ENCODE results near the gene KDM4C. TPM values are rescaled to one million over a fixed set of nuclear protein-coding genes. Genes with fewer than 3 reads are reported as not detected.

KDM4C gene
- total and polyA plus RNA-seq, 4 donors: 18.9 to 69.5 (median 29.1) TPM

DNA sequence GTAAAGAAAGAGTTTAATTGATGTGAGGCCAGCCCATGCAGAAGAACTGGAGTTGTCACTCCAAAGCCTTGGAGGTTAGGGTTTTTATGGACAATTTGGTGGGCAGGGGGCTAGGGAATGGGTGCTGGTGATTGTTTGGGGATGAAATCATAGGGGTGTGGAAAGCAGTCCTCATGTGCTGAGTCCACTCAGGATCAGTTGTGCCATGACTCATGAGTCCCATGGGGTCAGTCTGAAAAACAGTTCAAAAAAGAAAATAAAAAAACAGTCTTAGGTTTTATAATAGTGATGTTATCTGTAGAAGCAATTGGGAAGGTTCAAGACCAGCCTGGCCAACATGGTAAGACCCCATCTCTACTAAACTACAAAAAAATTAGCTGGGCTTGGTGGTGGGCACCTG, 162.3 kb downstream of the KDM4C start:
- Histone ChIP-seq H3K36me3 (ENCODE audit: control insufficient read depth, insufficient read depth, low read length) (no peaks in the 10 kb centered on the region), H3K27ac (ENCODE audit: low read depth, low read length) (no peak overlapping the region), H3K4me3 (ENCODE audit: low read depth, low read length) (no peak overlapping the region), H3K27me3 (ENCODE audit: control insufficient read depth, insufficient read depth, low read length) (no peaks in the 10 kb centered on the region), H3K4me1 (ENCODE audit: control insufficient read depth, insufficient read depth, low read length) (no peaks in the 10 kb centered on the region), H3K9me3 (ENCODE audit: control insufficient read depth, insufficient read depth, low read length) (no peaks in the 10 kb centered on the region)
- no peak for DNase-seq (ENCODE audit: low read depth in 4 of 6, low spot score in 6 of 6)

DNA sequence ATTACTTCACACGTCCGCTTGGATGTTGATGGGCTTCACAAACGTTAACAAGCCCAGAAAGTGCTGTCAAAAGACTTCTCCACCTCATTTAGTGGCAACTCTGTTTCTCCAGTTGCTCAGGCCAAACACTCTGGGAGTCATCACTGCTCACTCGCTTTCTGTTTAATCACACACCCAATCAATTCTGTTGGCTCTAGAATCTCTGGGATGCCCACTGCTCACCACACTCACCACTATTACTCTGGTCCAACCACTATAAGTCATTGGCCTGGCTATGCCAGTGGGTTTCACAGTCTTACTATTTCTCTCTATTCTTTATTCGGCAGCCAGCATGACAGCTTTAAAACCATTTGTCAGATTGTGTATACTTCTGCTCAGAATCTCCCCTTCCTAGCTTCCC, 163.5 kb downstream of the KDM4C start:
- Histone ChIP-seq H3K27ac (ENCODE audit: low read depth, low read length) (no peak overlapping the region), H3K4me1 (ENCODE audit: control insufficient read depth, insufficient read depth, low read length) (no peaks in the 10 kb centered on the region), H3K36me3 (ENCODE audit: control insufficient read depth, insufficient read depth, low read length) (no peaks in the 10 kb centered on the region), H3K9me3 (ENCODE audit: control insufficient read depth, insufficient read depth, low read length) (no peaks in the 10 kb centered on the region), H3K27me3 (ENCODE audit: control insufficient read depth, insufficient read depth, low read length) (no peaks in the 10 kb centered on the region), H3K4me3 (ENCODE audit: low read depth, low read length) (no peak overlapping the region)
- no peak for DNase-seq (ENCODE audit: low read depth in 4 of 6, low spot score in 6 of 6)
- 77% methylated on average over 5 of the region's 5 CpGs for WGBS (ENCODE audit: insufficient coverage)

DNA sequence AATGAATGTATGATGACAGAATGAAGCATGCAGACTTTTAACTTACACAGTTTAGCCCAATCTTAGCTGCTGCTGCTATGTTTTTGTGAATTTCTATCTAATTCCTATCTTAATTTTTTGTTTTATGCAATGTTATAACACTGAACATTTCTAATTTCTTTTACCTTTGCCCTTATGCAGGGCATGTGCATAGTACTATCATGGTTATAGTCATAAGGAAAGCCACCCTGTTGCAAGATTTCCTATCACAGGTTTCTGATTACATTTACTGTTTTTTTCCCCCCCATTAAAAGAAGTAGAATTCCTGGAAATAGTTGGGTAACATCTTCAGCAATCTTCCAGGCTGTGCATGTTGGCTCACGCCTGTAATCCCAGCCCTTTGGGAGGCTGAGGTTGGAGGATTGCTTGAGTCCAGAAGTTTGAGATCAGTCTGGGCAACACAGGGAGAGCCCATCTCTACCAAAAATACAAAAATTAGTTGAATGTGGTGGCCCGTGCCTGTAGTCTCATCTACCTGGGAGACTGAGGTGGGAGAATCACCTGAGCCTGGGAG, 164.4 kb downstream of the KDM4C start:
- Histone ChIP-seq H3K9me3 (ENCODE audit: control insufficient read depth, insufficient read depth, low read length) (no peaks in the 10 kb centered on the region), H3K36me3 (ENCODE audit: control insufficient read depth, insufficient read depth, low read length) (no peaks in the 10 kb centered on the region), H3K4me3 (ENCODE audit: low read depth, low read length) (no peak overlapping the region), H3K27ac (ENCODE audit: low read depth, low read length) (no peak overlapping the region), H3K4me1 (ENCODE audit: control insufficient read depth, insufficient read depth, low read length) (no peaks in the 10 kb centered on the region), H3K27me3 (ENCODE audit: control insufficient read depth, insufficient read depth, low read length) (no peaks in the 10 kb centered on the region)
- no peak for DNase-seq (ENCODE audit: low read depth in 4 of 6, low spot score in 6 of 6)
- WGBS (ENCODE audit: insufficient coverage): no CpG with 5 or more reads among the region's 2 CpGs

DNA sequence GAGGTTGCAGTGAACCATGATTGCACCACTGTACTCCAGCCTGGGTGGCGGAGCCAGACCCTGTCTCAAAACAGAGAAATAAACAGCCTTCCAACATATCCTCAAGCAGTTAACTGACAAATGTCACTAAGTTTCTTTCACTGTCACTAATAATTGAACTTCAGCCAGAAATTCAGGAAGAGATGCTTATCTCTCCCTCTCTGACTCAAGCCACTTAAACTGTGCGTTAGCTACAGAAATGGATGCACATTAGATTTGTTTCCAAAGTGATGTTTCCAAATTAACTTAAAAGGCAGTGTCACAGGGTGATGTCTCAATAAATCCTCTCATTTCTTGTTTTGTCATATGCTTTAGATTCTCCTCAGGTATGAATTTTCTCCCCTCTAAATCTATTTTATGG, 164.9 kb downstream of the KDM4C start:
- Histone ChIP-seq H3K36me3 (ENCODE audit: control insufficient read depth, insufficient read depth, low read length) (no peaks in the 10 kb centered on the region), H3K27ac (ENCODE audit: low read depth, low read length) (no peak overlapping the region), H3K4me3 (ENCODE audit: low read depth, low read length) (no peak overlapping the region), H3K27me3 (ENCODE audit: control insufficient read depth, insufficient read depth, low read length) (no peaks in the 10 kb centered on the region), H3K9me3 (ENCODE audit: control insufficient read depth, insufficient read depth, low read length) (no peaks in the 10 kb centered on the region), H3K4me1 (ENCODE audit: control insufficient read depth, insufficient read depth, low read length) (no peaks in the 10 kb centered on the region)
- no CpG with 5 or more reads among the region's 2 CpGs for WGBS (ENCODE audit: insufficient coverage)
- no peak for DNase-seq (ENCODE audit: low read depth in 4 of 6, low spot score in 6 of 6)

DNA sequence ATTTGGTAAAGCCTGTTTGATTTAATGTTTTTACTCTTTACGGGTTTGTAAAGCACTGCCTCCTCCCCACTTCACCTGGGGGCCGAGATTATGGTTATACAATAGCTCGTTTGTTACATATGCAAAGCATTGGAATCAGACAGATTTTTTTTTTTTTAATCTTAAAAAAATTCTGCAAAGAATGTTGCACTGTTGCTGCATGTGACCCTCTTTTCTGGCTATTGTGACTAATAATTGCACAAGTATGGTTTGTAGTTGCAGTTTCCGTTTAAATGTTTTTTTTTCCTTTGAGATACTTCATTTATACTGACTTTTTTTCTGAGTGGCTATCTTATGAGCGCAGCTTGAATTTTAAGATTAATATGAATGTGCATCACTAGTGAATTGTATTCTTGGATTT, 165.3 kb downstream of the KDM4C start:
- no peak overlapping the region for H3K4me3 ChIP-seq (ENCODE audit: low read depth, low read length)
- no peaks in the 10 kb centered on the region for H3K4me1 ChIP-seq (ENCODE audit: control insufficient read depth, insufficient read depth, low read length)
- H3K27ac ChIP-seq (ENCODE audit: low read depth, low read length): no peak overlapping the region
- H3K36me3 ChIP-seq (ENCODE audit: control insufficient read depth, insufficient read depth, low read length): no peaks in the 10 kb centered on the region
- no peaks in the 10 kb centered on the region for H3K9me3 ChIP-seq (ENCODE audit: control insufficient read depth, insufficient read depth, low read length)
- no peak for DNase-seq (ENCODE audit: low read depth in 4 of 6, low spot score in 6 of 6)
- H3K27me3 ChIP-seq (ENCODE audit: control insufficient read depth, insufficient read depth, low read length): no peaks in the 10 kb centered on the region
- no CpG with 5 or more reads among the region's 5 CpGs for WGBS (ENCODE audit: insufficient coverage)

DNA sequence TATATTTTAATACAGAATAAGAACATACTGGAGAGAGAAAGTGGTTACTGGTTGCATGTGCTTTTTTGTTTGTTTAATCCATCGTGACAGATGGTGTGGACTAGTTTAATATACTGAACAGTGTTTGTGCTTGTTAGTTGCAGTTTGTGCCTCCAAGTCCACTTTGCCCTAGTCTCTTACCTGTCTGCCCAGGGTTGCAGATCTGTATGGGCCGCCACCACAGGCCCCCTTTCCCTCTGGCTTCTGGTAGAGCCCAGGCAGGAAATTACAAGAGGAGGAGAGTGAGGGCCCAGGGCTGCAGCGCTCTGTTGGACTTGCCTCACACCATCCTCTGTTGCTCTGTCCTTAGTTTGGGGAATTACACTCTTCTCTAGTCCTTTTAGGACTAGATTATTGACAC, 166.4 kb downstream of the KDM4C start:
- Histone ChIP-seq H3K4me1 (ENCODE audit: control insufficient read depth, insufficient read depth, low read length) (no peaks in the 10 kb centered on the region), H3K4me3 (ENCODE audit: low read depth, low read length) (no peak overlapping the region), H3K27me3 (ENCODE audit: control insufficient read depth, insufficient read depth, low read length) (no peaks in the 10 kb centered on the region), H3K9me3 (ENCODE audit: control insufficient read depth, insufficient read depth, low read length) (no peaks in the 10 kb centered on the region), H3K36me3 (ENCODE audit: control insufficient read depth, insufficient read depth, low read length) (no peaks in the 10 kb centered on the region), H3K27ac (ENCODE audit: low read depth, low read length) (no peak overlapping the region)
- WGBS (ENCODE audit: insufficient coverage): no CpG with 5 or more reads among the region's 3 CpGs
- DNase-seq (ENCODE audit: low read depth in 4 of 6, low spot score in 6 of 6): no peak

DNA sequence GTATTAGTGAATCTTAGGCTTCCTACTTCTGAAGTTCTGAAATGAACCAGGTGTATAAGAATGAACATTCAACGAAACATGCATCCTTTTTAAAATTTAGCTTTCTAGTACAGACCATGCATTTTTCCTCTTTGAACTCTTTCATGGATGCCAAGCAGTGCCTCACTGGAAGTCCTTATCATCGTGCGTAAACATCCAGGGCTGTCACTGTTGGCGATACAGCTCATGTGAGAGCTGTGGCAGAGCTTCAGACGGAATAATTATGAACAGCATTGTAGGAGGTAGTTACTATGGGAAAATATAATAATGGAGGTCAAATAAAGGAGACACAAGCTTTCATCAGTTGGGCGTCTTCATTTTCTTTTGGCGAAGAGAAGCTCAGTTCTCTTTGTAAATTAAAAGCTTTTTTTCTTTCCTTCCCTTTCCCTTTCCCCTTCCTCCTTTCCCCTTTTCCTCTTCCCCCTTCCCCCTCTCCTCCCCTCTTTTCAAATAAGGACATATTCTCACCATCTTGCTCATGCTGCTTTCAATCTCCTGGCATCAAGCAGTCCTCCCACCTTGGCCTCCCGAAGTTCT, 167.3 kb downstream of the KDM4C start:
- no peaks in the 10 kb centered on the region for H3K4me1 ChIP-seq (ENCODE audit: control insufficient read depth, insufficient read depth, low read length)
- no peak overlapping the region for H3K4me3 ChIP-seq (ENCODE audit: low read depth, low read length)
- WGBS (ENCODE audit: insufficient coverage): 66% methylated on average over 7 of the region's 8 CpGs
- H3K27ac ChIP-seq (ENCODE audit: low read depth, low read length): no peak overlapping the region
- no peaks in the 10 kb centered on the region for H3K27me3 ChIP-seq (ENCODE audit: control insufficient read depth, insufficient read depth, low read length)
- H3K36me3 ChIP-seq (ENCODE audit: control insufficient read depth, insufficient read depth, low read length): no peaks in the 10 kb centered on the region
- no peaks in the 10 kb centered on the region for H3K9me3 ChIP-seq (ENCODE audit: control insufficient read depth, insufficient read depth, low read length)
- no peak for DNase-seq (ENCODE audit: low read depth in 4 of 6, low spot score in 6 of 6)

DNA sequence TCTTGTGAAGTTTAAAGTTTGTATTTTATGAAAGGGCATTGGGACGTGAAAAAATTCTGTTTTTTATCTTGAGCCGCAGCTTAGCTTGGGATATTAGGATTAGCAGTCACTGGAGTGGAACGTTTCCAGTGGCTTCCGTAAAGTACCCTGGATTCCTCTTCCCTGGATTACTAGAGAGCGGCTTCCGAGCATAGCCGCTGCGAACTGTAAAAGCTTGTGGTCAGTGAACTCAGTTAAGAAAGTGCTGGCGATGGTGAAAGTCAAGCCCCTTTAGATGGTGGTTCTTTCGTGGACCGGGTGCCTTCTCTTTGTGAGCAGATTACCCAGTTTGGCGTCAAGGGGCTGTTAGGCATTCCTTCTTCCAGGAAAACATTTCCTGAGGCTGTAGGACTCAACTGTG, 168.1 kb downstream of the KDM4C start:
- H3K4me1 ChIP-seq (ENCODE audit: control insufficient read depth, insufficient read depth, low read length): no peaks in the 10 kb centered on the region
- 90% methylated on average over 9 of the region's 12 CpGs for WGBS (ENCODE audit: insufficient coverage)
- no peak for DNase-seq (ENCODE audit: low read depth in 4 of 6, low spot score in 6 of 6)

DNA sequence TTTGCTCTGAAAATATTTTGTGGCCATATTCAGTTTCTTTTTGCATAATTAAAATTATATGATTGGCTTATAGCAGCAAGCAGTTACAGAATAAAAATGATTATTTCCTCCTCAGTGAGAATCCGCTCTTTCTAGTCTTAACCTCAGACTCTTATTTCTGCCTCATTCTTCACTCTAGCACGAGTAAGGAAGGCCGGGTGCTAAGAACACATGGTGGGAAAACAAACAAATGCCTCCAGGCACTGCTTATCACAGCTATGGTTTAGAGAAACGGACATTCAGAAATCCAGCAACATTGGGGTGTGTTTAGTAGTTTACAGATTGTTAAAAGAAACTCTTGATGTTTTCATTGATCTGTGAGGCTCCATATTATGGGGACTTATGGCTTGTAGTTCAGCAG, 168.7 kb downstream of the KDM4C start:
- Histone ChIP-seq H3K4me3 (ENCODE audit: low read depth, low read length) (no peak overlapping the region), H3K36me3 (ENCODE audit: control insufficient read depth, insufficient read depth, low read length) (no peaks in the 10 kb centered on the region), H3K27me3 (ENCODE audit: control insufficient read depth, insufficient read depth, low read length) (no peaks in the 10 kb centered on the region), H3K9me3 (ENCODE audit: control insufficient read depth, insufficient read depth, low read length) (no peaks in the 10 kb centered on the region), H3K4me1 (ENCODE audit: control insufficient read depth, insufficient read depth, low read length) (no peaks in the 10 kb centered on the region), H3K27ac (ENCODE audit: low read depth, low read length) (no peak overlapping the region)
- WGBS (ENCODE audit: insufficient coverage): 57% methylated on average over 3 of the region's 4 CpGs
- DNase-seq (ENCODE audit: low read depth in 4 of 6, low spot score in 6 of 6): no peak

More for the DNA sequence above, 168.1 kb downstream of the KDM4C start:
- Histone ChIP-seq H3K27me3 (ENCODE audit: control insufficient read depth, insufficient read depth, low read length) (no peaks in the 10 kb centered on the region), H3K4me3 (ENCODE audit: low read depth, low read length) (no peak overlapping the region), H3K9me3 (ENCODE audit: control insufficient read depth, insufficient read depth, low read length) (no peaks in the 10 kb centered on the region), H3K36me3 (ENCODE audit: control insufficient read depth, insufficient read depth, low read length) (no peaks in the 10 kb centered on the region), H3K27ac (ENCODE audit: low read depth, low read length) (no peak overlapping the region)

DNA sequence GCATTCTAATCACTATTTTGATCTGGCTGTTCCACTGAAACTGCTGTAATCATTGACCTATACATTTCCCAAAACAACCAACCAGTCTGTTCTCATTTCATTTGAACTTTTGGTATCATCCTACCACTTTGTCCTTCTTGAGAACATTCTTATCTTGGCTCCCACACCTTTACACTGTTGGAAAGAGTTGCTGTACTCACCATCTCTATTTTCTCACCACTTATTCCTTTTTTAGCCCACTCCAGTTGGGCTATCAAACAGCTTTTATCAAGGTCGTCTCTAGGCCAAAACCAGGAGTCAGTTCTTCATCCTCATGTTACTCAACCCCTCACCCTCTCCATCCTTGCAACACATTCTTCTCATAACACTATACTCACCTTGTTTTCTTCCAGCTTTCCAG, 170.1 kb downstream of the KDM4C start:
- 92% methylated on average over 1 of the region's 1 CpG for WGBS (ENCODE audit: insufficient coverage)
- Histone ChIP-seq H3K4me1 (ENCODE audit: control insufficient read depth, insufficient read depth, low read length) (no peaks in the 10 kb centered on the region), H3K36me3 (ENCODE audit: control insufficient read depth, insufficient read depth, low read length) (no peaks in the 10 kb centered on the region), H3K4me3 (ENCODE audit: low read depth, low read length) (no peak overlapping the region), H3K27me3 (ENCODE audit: control insufficient read depth, insufficient read depth, low read length) (no peaks in the 10 kb centered on the region), H3K9me3 (ENCODE audit: control insufficient read depth, insufficient read depth, low read length) (no peaks in the 10 kb centered on the region), H3K27ac (ENCODE audit: low read depth, low read length) (no peak overlapping the region)
- DNase-seq (ENCODE audit: low read depth in 4 of 6, low spot score in 6 of 6): no peak
